Pancreas (tissue), 10 donors: ENCODE results near the gene UBE2E2. TPM values are rescaled to one million over a fixed set of nuclear protein-coding genes. Genes with fewer than 3 reads are reported as not detected.

ENCODE experiments used
- ATAC-seq, 4 donors: fragments of 200-7000 bp; cut with Tn5 transposase; one replicate each; pipeline versions ENCODE4 v1.8.0 to v1.9.1; 2020; ENCODE audit warnings: mild to moderate bottlenecking in 4 of 4, moderate library complexity in 4 of 4
- DNase-seq, 6 donors: peaks; one replicate each; pipeline ENCODE4 v3.0.0-alpha.2; 2020
- FAIRE-seq: peaks from 2 replicates; lab custom pipeline; 2012; peaks lifted over from hg19 to GRCh38; lab: Jason Lieb, UNC
- H3K27ac ChIP-seq, 4 donors: fragments of 200-600 bp; sonication (generic); 1 replicate in 3 of 4; 2 replicates in 1 of 4; pipeline versions ENCODE4 v1.5.0 to v1.8.0; 2020
- H3K27me3 ChIP-seq, 4 donors: fragments of 200-600 bp; one replicate each; pipeline ENCODE4 v1.8.0; 2021
- H3K36me3 ChIP-seq, 3 donors: fragments of 200-600 bp; sonication (generic) in 1 of 3; one replicate each; pipeline versions ENCODE4 v1.5.0 to v1.8.0; 2020 to 2021
- H3K4me1 ChIP-seq, 3 donors: fragments of 200-600 bp; one replicate each; pipeline ENCODE4 v1.8.0; 2021
- H3K4me3 ChIP-seq, 4 donors: fragments of 200-600 bp; sonication (generic) in 2 of 4; one replicate each; pipeline versions ENCODE4 v1.5.0 to v1.8.0; 2020 to 2021
- H3K9me3 ChIP-seq, 4 donors: fragments of 200-600 bp; one replicate each; pipeline ENCODE4 v1.8.0; 2021
- WGBS, 2 donors: extraction: QIAGEN DNeasy Blood & Tissue Kit; methylation state at CpG; one replicate each; pipeline ENCODE4 v1.1.7; 2013; 5-methylcytosine and 5-hydroxymethylcytosine counted together
- intact Hi-C, 3 donors: fragments of 100-400 bp; cut with DNase I; formaldehyde crosslinking; loops; one replicate each; pipeline versions ENCODE4 v1.11.1 to v1.14.2; 2022
- polyA plus RNA-seq, 2 donors: library from polyadenylated mRNA; stranded (reverse); fragments of 200-250 nt; gene quantifications; one replicate each; pipeline ENCODE4 v1.2.3, GENCODE V29; 2013
- total RNA-seq, 6 donors: library from RNA; stranded (reverse); fragmentation: NEBNext Ultra II Directional in 4 of 6; extraction: Animal tissue kit (Norgen Biotek cat#: 25700) in 4 of 6; gene quantifications; one replicate each; pipeline versions ENCODE4 v1.2.1 to v1.2.4, GENCODE V29; 2021 to 2023
- TF ChIP-seq, protein P1 (sequence below), 4 donors: fragments of 200-600 bp; sonication (generic) in 3 of 4; IDR thresholded peaks; one replicate each; pipeline versions ENCODE4 v1.5.0 to v1.8.0; 2021; ENCODE audit warnings: antibody characterized with exemption in 4 of 4
- donor health status: healthy with polysubstance abuse.
- donor health status: DM: no; HTN: no; CAD: no; lungs with moderate emphysema.
- donor health status: DM: no; HTN: no; CAD: no.
- donor health status: control.
- donor health status: control.
- donor health status: Bipolar disorder and iron deficiency.
- donor health status: DM: yes; HTN: yes; CAD: no.
- donor health status: DM: no; HTN: no; CAD: no.
- donor health status: DM: no; HTN: no; CAD: no.
- donor health status: DM: yes; HTN: yes; CAD: no.

Gene UBE2E2
- total and polyA plus RNA-seq, 8 donors, result 3.3 to 11.6 (median 5.8) TPM

DNA sequence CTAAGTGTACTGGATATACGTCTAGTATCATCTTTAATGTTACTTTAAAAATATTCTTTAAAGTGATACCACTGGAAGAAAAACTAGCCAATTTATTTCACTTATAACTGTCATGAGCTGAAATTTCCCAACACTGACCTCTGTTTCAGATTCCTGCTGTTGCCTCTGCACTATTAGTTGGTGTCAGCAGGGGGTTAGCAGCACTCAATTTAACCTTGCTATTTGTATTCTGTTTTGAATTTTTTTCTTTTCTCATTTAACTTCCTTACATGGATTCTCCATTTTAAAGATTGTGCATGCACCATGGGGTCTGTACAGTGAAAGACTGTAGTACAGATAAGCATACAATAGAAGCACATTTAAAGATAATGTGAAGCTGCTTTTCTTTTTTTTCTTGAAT, 169.2 kb downstream of the UBE2E2 start:
- TF ChIP-seq, protein P1, sequence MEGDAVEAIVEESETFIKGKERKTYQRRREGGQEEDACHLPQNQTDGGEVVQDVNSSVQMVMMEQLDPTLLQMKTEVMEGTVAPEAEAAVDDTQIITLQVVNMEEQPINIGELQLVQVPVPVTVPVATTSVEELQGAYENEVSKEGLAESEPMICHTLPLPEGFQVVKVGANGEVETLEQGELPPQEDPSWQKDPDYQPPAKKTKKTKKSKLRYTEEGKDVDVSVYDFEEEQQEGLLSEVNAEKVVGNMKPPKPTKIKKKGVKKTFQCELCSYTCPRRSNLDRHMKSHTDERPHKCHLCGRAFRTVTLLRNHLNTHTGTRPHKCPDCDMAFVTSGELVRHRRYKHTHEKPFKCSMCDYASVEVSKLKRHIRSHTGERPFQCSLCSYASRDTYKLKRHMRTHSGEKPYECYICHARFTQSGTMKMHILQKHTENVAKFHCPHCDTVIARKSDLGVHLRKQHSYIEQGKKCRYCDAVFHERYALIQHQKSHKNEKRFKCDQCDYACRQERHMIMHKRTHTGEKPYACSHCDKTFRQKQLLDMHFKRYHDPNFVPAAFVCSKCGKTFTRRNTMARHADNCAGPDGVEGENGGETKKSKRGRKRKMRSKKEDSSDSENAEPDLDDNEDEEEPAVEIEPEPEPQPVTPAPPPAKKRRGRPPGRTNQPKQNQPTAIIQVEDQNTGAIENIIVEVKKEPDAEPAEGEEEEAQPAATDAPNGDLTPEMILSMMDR (IDR thresholded peaks at IDR 0.05), result no peak
- ATAC-seq, result no peak
- intact Hi-C loops, result no loop called here

DNA sequence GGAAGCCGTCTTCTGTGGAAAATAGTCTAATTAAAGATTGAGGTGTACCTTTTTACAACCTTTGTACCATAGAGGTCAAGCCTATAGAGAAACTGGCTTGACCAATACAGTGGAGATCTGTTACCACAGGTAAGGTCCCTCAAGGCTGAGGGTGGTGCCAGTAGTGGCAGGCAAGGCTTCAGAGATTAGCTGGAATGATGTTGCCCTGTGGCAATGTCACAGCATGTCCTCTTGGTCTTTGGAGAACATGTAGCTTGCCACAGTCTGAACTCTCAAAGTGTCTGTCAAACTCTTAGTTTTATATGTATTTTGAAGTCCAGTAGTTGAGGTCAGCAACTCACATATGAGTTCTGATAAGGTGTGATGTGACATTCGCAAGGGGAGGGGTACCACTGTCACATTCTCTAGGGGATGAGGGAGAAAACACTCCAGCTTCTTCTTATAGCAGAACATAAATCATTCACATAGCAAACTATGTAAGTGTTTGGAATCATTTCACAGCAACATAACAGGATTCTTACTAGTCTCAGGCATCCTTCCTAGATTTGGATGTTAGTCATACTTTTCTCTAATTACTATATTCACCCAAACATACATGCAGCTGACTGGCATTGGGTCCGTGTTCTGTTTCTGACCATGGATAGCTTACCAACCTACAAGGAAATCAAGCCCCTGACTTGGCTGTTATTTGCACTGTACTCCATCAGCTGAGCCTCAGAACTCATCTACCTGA, 173.6 kb downstream of the UBE2E2 start:
- Histone ChIP-seq H3K4me3 (no peak overlapping the region), H3K9me3 (no peaks in the 10 kb centered on the region), H3K27ac (no peak overlapping the region), H3K4me1 (no peaks in the 10 kb centered on the region), H3K36me3 (no peaks in the 10 kb centered on the region), H3K27me3 (no peaks in the 10 kb centered on the region)
- 92% methylated on average over 3 of the region's 3 CpGs for WGBS, 2 donors
- no peak for DNase-seq
- ATAC-seq, result no peak
- intact Hi-C loops, result no loop called here
- TF ChIP-seq, protein P1 (IDR thresholded peaks at IDR 0.05), result no peak
- FAIRE-seq, result no peak

More for the DNA sequence above, 169.2 kb downstream of the UBE2E2 start:
- Histone ChIP-seq H3K4me3 (no peak overlapping the region), H3K27ac (no peak overlapping the region), H3K9me3 (no peaks in the 10 kb centered on the region), H3K36me3 (no peaks in the 10 kb centered on the region), H3K4me1 (no peaks in the 10 kb centered on the region), H3K27me3 (no peaks in the 10 kb centered on the region)
- WGBS, 2 donors, result 71 to 77% methylated on average over 1 of the region's 1 CpG
- DNase-seq (no peak), FAIRE-seq (no peak)

DNA sequence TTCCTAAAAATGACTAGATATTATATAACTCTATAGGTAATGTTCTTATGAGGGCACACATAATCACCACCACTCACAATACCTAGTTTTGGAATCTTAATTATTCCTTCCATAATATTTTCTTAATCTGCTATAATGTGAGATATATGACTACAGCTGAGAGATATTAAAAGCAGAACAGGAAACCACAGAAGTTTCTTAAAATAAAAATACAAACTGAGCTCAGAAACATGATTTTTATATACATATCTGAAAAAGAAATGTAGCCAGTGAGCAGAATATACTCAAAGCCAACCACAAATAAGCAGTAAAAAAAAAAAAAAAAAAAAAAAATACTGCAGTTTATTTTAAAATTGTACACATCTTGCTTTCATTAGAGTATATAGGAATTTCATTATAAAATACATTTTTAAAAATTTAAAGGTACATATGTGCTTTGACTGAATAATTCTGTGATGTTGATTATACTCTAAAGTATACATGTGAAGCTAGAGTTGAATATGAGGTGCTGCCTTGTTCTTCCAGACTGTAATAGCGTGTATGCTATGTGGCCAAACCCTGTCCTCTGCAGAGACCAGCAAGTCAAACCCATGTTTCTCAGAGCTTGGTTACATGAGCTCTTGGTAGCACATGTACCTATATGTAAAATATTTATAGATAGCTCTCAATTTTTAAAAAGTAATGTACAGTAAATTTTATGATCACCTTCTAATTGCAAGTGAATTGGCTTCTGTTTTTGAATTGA, 175.0 kb downstream of the UBE2E2 start:
- no peak for DNase-seq
- no peak for FAIRE-seq
- no peaks in the 10 kb centered on the region for H3K4me1 ChIP-seq
- H3K27ac ChIP-seq, result no peak overlapping the region
- no peaks in the 10 kb centered on the region for H3K9me3 ChIP-seq
- no peak overlapping the region for H3K4me3 ChIP-seq
- no peaks in the 10 kb centered on the region for H3K27me3 ChIP-seq
- no peak for ATAC-seq
- intact Hi-C loops, result no loop called here
- H3K36me3 ChIP-seq, result no peaks in the 10 kb centered on the region
- WGBS, 2 donors, result 99 to 100% methylated on average over 1 of the region's 1 CpG
- TF ChIP-seq, protein P1 (IDR thresholded peaks at IDR 0.05), result no peak

DNA sequence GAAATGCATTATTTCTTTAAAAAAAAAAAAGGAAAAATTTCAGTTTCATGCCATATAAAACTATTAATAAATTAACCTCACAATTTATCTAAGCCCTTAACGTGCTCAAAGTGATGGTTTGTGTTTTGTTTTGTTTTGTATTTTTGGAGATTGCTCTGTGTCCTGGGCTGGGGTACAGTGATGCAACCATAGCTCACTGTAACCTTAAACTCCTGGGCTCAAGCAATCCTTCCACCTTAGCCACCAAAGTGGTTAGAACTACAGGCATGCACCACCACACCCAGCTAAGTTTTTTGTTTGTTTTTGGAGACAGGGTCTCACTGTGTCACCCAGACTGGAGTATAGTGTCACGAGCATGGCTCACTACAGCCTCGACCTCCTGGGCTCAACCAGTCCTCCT, 180.7 kb downstream of the UBE2E2 start:
- Histone ChIP-seq H3K36me3 (no peaks in the 10 kb centered on the region), H3K4me3 (no peak overlapping the region), H3K4me1 (no peaks in the 10 kb centered on the region), H3K27ac (no peak overlapping the region), H3K27me3 (no peaks in the 10 kb centered on the region), H3K9me3 (no peaks in the 10 kb centered on the region)
- intact Hi-C loops, result no loop called here
- 82 to 88% methylated on average over 3 of the region's 3 CpGs for WGBS, 2 donors
- DNase-seq (no peak), ATAC-seq (no peak), FAIRE-seq (no peak)
- TF ChIP-seq, protein P1 (IDR thresholded peaks at IDR 0.05), result no peak

DNA sequence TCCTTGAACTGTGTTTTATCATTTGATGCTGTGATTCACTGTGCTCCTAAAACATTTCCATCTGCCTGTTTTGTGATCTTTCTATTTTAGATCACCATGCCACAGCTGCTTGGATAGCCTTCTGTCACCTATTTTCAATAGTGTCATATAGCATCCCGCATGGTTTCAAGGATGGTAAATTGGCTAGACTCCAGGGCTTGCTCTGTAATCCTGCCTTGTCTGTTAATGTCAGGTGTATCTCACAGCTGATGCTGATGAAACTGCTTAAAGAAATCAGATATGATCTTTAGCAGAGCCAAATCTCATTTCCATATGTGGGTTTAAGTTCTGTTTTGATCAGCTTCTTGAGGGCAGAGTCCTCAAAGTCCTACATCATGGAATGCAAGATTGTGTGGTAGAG, 182.2 kb downstream of the UBE2E2 start:
- no peak overlapping the region for H3K27ac ChIP-seq
- no peaks in the 10 kb centered on the region for H3K36me3 ChIP-seq
- intact Hi-C loops, result no loop called here
- DNase-seq, result no peak
- TF ChIP-seq, protein P1 (IDR thresholded peaks at IDR 0.05), result no peak
- H3K27me3 ChIP-seq, result no peaks in the 10 kb centered on the region
- ATAC-seq, result no peak
- H3K4me1 ChIP-seq, result no peaks in the 10 kb centered on the region
- FAIRE-seq, result no peak
- WGBS, 2 donors, result 24 to 66% methylated on average over 1 of the region's 1 CpG
- H3K4me3 ChIP-seq, result no peak overlapping the region
- H3K9me3 ChIP-seq, result no peaks in the 10 kb centered on the region
